SW 1271 (cell line): ENCODE results near the gene AK1.

ENCODE experiments used
- DNase-seq, 2 experiments: peaks; one replicate each; lab custom pipeline; 2025; lab: John Stamatoyannopoulos, UW

The AK1 gene

DNA sequence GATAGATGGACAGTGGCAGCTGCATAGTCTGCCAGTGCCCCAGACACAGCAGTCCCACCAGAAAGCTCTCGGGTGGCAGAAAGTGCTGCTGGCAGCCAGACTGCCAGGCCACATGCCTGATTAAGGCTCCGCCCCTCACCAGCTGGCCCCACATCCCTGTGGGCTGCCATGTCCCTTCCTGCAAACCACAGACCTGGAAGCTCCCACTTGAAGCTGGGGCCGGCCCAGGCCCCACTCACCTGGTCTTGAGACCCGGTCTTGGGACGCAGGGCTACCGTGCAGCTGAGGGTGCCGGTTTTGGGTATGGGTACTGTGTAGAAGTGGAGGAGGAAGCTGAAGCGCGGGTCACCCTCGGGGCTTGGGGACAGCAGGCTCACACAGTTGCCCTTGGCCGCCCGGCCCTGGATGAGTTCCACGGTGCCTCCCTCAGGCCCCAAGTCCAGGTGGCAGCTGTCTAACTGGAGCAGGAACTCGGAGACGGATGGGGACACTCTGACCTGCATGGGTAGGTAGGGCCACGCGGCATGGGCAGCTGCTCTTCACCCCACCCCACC is 59.5 kb downstream of the AK1 start:
- no peak for DNase-seq

DNA sequence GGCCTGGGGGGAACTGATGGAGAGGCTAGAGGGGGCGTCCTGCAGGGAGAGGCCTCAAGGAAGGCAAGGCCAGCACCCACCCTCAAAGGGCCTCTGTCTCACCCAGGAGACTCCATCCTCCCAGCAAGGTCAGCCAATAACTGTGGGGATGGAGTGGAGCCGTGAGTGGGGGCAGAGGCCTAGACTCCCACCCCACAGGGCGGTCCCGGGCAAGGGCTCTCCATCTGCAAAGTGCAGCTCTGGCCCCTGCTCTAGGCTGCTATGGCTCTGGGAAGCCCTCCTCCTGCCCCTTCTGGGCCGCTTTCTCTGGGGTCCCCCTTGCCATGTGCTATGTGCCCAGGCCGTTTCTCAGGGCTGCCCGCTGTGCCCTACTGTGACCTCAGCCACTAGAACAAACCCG is 60.7 kb downstream of the AK1 start:
- DNase-seq, result no peak
